ENCODE measurements around the gene MSTO1. TPM values are rescaled to one million over a fixed set of nuclear protein-coding genes. Genes with fewer than 3 reads are reported as not detected.
"Not testable (repeated sequence)": the region's sequence is repeated elsewhere in the genome, so short reads cannot be mapped to it uniquely, and the experiment has no call there.

Gene MSTO1
- total RNA-seq, 2 donors from 2014 or later: 19.5 to 50.4 TPM

GRCh38 chr1:155640367-155640766 is 30.3 kb downstream of the MSTO1 start:
- H3K27ac ChIP-seq: no peak overlapping the region
- no peak for ATAC-seq

GRCh38 chr1:155642559-155643180 is 32.7 kb downstream of the MSTO1 start:
- ATAC-seq; intact Hi-C loops (cut with DNase I); H3K27me3 ChIP-seq; DNase-seq; H3K4me3 ChIP-seq; H3K4me1 ChIP-seq; H3K27ac ChIP-seq; H3K36me3 ChIP-seq (replicated peaks in 1 of 2; ENCODE audit: insufficient read depth in 1 of 2, low read depth in 2 of 2): not testable (repeated sequence)
- 65 to 69% methylated on average over 11 of the region's 11 CpGs for WGBS, 2 donors
- peaks cover 0 to 10% (median 0%) of the 10 kb centered on the region in 3 donors for H3K9me3 ChIP-seq

More at GRCh38 chr1:155640367-155640766, 30.3 kb downstream of the MSTO1 start:
- Histone ChIP-seq H3K36me3 (replicated peaks in 1 of 2; ENCODE audit: insufficient read depth in 1 of 2, low read depth in 2 of 2) (no peaks in the 10 kb centered on the region), H3K9me3 (peaks cover 0 to 10% (median 0%) of the 10 kb centered on the region in 3 donors), H3K4me1 (no peaks in the 10 kb centered on the region), H3K4me3 (no peak overlapping the region), H3K27me3 (no peaks in the 10 kb centered on the region)
- no peak for TF ChIP-seq CTCF (IDR thresholded peaks at IDR 0.05)
- no peak for TF ChIP-seq POLR2A (IDR thresholded peaks at IDR 0.05)
- intact Hi-C loops (cut with DNase I): no loop called here
- DNase-seq: no peak

- no peak for TF ChIP-seq CTCF (IDR thresholded peaks at IDR 0.05)
- H3K4me3 ChIP-seq: no peak overlapping the region
- intact Hi-C loops (cut with DNase I): no loop called here
- peaks cover 1% of the 10 kb centered on the region for H3K4me1 ChIP-seq
- H3K27ac ChIP-seq: no peak overlapping the region
- 67 to 82% methylated on average over 3 of the region's 3 CpGs for WGBS, 2 donors
- no peaks in the 10 kb centered on the region for H3K36me3 ChIP-seq (replicated peaks in 1 of 2; ENCODE audit: insufficient read depth in 1 of 2, low read depth in 2 of 2)
- H3K27me3 ChIP-seq: no peaks in the 10 kb centered on the region
- no peak for ATAC-seq
- no peak for DNase-seq
- peaks cover 0 to 10% (median 0%) of the 10 kb centered on the region in 3 donors for H3K9me3 ChIP-seq
Observed at GRCh38 chr1:155643230-155643629, 33.2 kb downstream of the MSTO1 start.

GRCh38 chr1:155645034-155645598 is 35.1 kb downstream of the MSTO1 start:
- no peak for ATAC-seq
- Histone ChIP-seq H3K4me3 (no peak overlapping the region), H3K4me1 (peaks cover 6% of the 10 kb centered on the region), H3K36me3 (replicated peaks in 1 of 2; ENCODE audit: insufficient read depth in 1 of 2, low read depth in 2 of 2) (no peaks in the 10 kb centered on the region), H3K27ac (no peak overlapping the region), H3K9me3 (peaks cover 0 to 10% (median 0%) of the 10 kb centered on the region in 3 donors), H3K27me3 (no peaks in the 10 kb centered on the region)
- intact Hi-C loops (cut with DNase I): no loop called here
- no peak for TF ChIP-seq CTCF (IDR thresholded peaks at IDR 0.05)
- no peak for TF ChIP-seq POLR2A (IDR thresholded peaks at IDR 0.05)
- no peak for DNase-seq
- WGBS, 2 donors: 70 to 75% methylated on average over 4 of the region's 4 CpGs

- 69 to 78% methylated on average over 6 of the region's 6 CpGs for WGBS, 2 donors
- no peak for ATAC-seq
- Histone ChIP-seq H3K4me1 (peaks cover 6% of the 10 kb centered on the region), H3K36me3 (replicated peaks in 1 of 2; ENCODE audit: insufficient read depth in 1 of 2, low read depth in 2 of 2) (no peaks in the 10 kb centered on the region), H3K27me3 (no peaks in the 10 kb centered on the region), H3K9me3 (peaks cover 0 to 10% (median 0%) of the 10 kb centered on the region in 3 donors), H3K4me3 (no peak overlapping the region), H3K27ac (no peak overlapping the region)
- TF ChIP-seq POLR2A (IDR thresholded peaks at IDR 0.05) (no peak), CTCF (IDR thresholded peaks at IDR 0.05) (no peak)
- DNase-seq: no peak
- intact Hi-C loops (cut with DNase I): no loop called here
Observed at GRCh38 chr1:155645648-155646047, 35.6 kb downstream of the MSTO1 start.
